Skeletal muscle cell (primary cell): Measurements from ENCODE around the gene KRT37.

Experiments
- DNase-seq: peaks from one replicate; pipeline ENCODE4 v3.0.0-alpha.2; 2010; ENCODE audit warnings: low read depth
- H3K4me3 ChIP-seq: 2 replicates; pipeline ENCODE4 v1.5.1; 2011; ENCODE audit warnings: low read depth, mild to moderate bottlenecking, control low read depth, low read length, moderate library complexity

The KRT37 gene

DNA sequence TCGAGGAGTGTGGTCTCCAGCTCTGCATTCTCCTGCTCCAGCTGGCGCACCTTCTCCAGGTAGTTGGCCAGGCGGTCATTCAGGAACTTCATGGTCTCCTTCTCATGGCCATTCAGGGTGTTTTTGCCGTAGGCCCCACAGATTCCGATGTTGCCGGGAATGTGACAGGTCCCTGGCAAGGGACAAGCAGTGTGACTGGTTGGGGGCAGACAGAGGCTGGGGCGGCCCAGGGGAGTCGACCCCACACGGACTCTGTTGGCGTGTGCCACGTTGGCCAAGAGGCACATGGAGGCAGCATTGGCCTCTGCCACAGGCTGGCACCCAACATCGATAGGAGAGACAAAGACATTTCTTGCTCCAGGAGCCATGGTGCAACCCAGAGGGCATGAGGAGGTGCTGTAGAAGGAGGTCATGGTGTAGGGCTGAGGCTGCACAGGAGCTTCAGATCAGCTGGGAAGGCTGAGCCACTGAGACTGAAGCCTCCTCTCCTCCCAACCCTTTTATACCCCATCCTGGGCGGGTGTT, at the start of gene KRT37:
Gene KRT37, minus strand, starts transcription at position 475 of the 525 bp plus-strand sequence. Its CDS starts 62 bp downstream, at position 413.
- DNase-seq: no peak
- H3K4me3 ChIP-seq: no peak within 1 kb of the TSS

GRCh38 chr17:41468346-41468745, 44.0 kb upstream of the KRT37 start:
- DNase-seq: no peak
- H3K4me3 ChIP-seq: no peak overlapping the region

DNA sequence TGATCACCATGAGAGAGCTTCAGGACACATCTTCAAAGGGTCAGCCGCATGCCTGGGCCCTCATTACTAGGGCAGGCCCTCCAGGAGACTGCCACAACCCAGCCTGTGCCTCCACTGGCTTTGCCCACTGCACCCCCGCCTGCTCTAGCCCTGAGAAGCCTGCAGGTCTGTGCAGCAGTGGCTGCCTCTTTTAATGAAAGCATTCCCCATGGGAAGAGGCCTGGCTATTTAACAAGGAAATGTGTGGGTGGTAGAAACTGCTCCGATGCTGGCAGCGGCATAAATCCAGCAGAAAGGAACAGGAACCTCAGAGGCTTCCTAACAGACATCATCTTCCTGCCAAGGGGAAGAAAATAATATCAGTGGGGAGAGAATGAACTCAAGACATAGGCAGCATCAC, 43.2 kb upstream of the KRT37 start:
- no peak overlapping the region for H3K4me3 ChIP-seq
- DNase-seq: peak; percentile 25

- no peak within 1 kb of the TSS for H3K4me3 ChIP-seq
- no peak for DNase-seq
Observed at GRCh38 chr17:41466988-41467387, 42.6 kb upstream of the KRT37 start, which contains the start of gene KRT32. KRT32 (minus strand) TSS chr17:41467386; CDS start chr17:41467325, 61 bp downstream.

DNA sequence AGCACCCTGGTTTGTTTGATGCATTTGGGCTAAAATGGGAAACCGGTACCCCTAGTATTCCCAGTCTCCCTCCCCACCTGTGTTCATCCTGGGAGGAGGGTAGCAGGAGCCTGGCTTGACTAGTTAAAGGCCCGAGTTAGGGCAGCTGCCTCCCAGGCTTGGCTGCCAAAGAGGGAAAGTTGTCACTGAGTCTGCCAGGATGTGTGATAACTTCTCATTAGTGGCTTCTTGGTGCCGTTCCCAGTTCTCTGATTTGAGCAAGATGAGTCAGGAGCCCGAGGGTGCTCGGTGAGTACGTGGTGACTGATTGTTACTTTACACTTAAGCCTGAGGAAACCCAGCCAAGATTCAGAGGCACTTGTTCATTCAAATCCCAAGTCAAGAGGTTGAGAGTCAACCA, 40.3 kb upstream of the KRT37 start:
- no peak overlapping the region for H3K4me3 ChIP-seq
- DNase-seq: peak; percentile 51

- no peak overlapping the region for H3K4me3 ChIP-seq
Observed at GRCh38 chr17:41464173-41464572, 39.8 kb upstream of the KRT37 start.

DNA sequence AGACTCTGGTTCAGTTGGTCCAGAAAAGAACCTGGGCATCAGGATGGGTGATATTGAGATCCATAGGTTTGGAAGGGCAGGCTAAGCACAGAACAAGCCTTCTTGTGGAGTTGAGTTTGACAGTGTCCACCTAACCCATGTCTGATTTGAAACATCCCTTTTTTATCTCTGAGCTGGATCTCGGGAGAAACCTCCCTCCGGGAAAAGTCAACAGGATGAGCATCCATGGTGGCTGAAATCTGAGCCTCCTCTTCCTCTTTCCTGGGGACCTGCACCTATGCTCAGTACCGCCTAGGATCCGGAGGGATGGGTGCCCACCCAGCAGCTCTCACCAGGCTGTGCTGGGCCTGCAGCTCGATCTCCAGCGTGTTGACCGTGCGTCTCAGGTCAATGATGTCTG, 39.4 kb upstream of the KRT37 start:
- no peak overlapping the region for H3K4me3 ChIP-seq
- no peak for DNase-seq

More at GRCh38 chr17:41464173-41464572, 39.8 kb upstream of the KRT37 start:
- DNase-seq: no peak

DNA sequence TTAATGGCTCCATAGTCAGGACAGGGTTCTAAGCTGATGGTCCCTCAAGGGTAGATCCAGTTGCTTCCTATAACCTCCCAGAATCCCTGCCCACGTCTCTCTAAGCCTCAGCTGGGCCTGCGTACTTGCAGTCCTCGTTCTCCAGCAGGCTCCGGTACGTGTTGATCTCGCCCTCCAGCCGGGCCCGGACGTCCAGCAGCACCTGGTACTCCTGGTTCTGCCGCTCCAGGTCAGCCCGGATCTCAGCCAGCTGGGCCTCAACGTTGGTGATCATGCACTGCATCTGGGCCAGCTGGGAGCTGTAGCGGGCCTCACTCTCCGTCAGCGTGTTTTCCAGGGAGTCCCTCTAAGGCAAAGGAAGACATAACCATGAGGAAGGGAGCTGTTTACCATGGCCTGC, 38.3 kb upstream of the KRT37 start:
- DNase-seq: no peak
- no peak overlapping the region for H3K4me3 ChIP-seq

GRCh38 chr17:41457676-41458075, 33.3 kb upstream of the KRT37 start:
- no peak overlapping the region for H3K4me3 ChIP-seq
- no peak for DNase-seq

DNA sequence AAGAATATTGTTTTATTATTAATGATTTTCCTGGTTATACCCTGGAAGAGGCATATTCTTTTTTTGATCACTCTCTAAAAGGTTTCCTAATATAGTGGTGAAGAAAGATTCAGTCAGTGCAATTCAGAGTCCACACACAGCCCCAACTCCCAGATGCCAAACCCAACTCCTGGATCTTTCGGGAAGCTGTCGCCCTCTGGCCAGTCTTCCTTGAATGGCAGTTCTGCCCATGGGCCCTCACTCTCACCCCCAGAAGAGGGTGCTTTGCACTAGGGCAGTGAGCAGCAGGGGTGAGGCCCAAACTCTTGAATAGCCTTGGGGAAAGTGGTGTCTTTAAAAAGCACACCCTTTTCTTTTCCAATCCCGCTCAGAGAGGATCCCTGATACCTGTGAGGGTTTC, 31.8 kb upstream of the KRT37 start:
- H3K4me3 ChIP-seq: no peak overlapping the region
- no peak for DNase-seq

- no peak overlapping the region for H3K4me3 ChIP-seq
- no peak for DNase-seq
Observed at GRCh38 chr17:41455236-41455635, 30.9 kb upstream of the KRT37 start.

- DNase-seq: no peak
- H3K4me3 ChIP-seq: no peak overlapping the region
Observed at GRCh38 chr17:41453066-41453465, 28.7 kb upstream of the KRT37 start.

GRCh38 chr17:41452281-41452680, 27.9 kb upstream of the KRT37 start:
- no peak overlapping the region for H3K4me3 ChIP-seq
- no peak for DNase-seq

GRCh38 chr17:41451154-41451728, 26.9 kb upstream of the KRT37 start:
- no peak for DNase-seq
- H3K4me3 ChIP-seq: no peak overlapping the region

GRCh38 chr17:41449008-41449407, 24.6 kb upstream of the KRT37 start:
- no peak for DNase-seq
- no peak overlapping the region for H3K4me3 ChIP-seq

- no peak for DNase-seq
- H3K4me3 ChIP-seq: no peak overlapping the region
Observed at GRCh38 chr17:41448506-41448905, 24.1 kb upstream of the KRT37 start.

DNA sequence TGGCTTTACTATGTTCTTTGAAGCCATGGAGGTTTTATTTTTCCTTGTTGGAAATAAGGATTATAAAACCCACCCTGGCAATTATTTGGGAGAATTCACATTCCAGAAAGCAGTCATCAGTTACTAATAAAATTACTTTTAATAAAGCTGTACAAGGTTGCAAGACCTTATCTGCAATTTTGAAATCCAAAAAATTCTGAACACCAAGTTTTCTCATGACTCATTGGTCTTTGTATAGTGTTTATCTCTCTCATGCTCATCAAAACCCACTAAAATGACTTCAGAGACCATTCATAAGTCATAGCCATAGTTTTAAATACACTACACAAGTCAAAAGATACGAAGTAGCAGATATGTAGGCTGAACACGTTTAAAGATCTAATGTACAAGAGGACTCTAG, 22.4 kb upstream of the KRT37 start:
- no peak for DNase-seq
- H3K4me3 ChIP-seq: no peak overlapping the region

GRCh38 chr17:41444640-41445039, 20.3 kb upstream of the KRT37 start:
- no peak overlapping the region for H3K4me3 ChIP-seq
- no peak for DNase-seq

- H3K4me3 ChIP-seq: no peak overlapping the region
- DNase-seq: no peak
Observed at GRCh38 chr17:41444186-41444585, 19.8 kb upstream of the KRT37 start.

GRCh38 chr17:41442739-41443138, 18.4 kb upstream of the KRT37 start:
- DNase-seq: no peak
- H3K4me3 ChIP-seq: no peak overlapping the region

GRCh38 chr17:41440531-41441033, 16.2 kb upstream of the KRT37 start, which contains the start of gene KRT38:
KRT38 (minus strand) TSS chr17:41440983; CDS start chr17:41440921, 62 bp downstream.
- H3K4me3 ChIP-seq: no peak within 1 kb of the TSS
- no peak for DNase-seq
